Breast epithelium (tissue), 3 donors: ENCODE results near the gene NPY4R2.
"Not testable (repeated sequence)": the region's sequence is repeated elsewhere in the genome, so short reads cannot be mapped to it uniquely, and the experiment has no call there.

Experiments used
- CTCF ChIP-seq, 3 donors: fragments of 450-650 bp; IDR thresholded peaks; one replicate each; pipeline ENCODE4 v1.5.1; 2016 to 2017; ENCODE audit warnings: antibody characterized with exemption in 3 of 3, mild to moderate bottlenecking in 3 of 3, moderate library complexity in 3 of 3
- POLR2A ChIP-seq: fragments of 450-650 bp; IDR thresholded peaks from one replicate; pipeline ENCODE4 v1.6.1; 2016; ENCODE audit warnings: antibody characterized with exemption, mild to moderate bottlenecking, moderate library complexity
- POLR2AphosphoS5 ChIP-seq, 3 donors: sonication (generic); formaldehyde crosslinking; IDR thresholded peaks; one replicate each; pipeline ENCODE4 v1.6.1; 2017; ENCODE audit warnings: antibody characterized with exemption in 3 of 3

GRCh38 chr10:47960699-47961098 lies 42.2 kb downstream of the NPY4R2 start:
- not testable (repeated sequence) for TF ChIP-seq POLR2A; CTCF (IDR thresholded peaks at IDR 0.05); POLR2AphosphoS5 (IDR thresholded peaks at IDR 0.05)
